Neural crest cell (in vitro differentiated cells): Measurements from ENCODE around the gene LPP. TPM values are rescaled to one million over a fixed set of nuclear protein-coding genes. Genes with fewer than 3 reads are reported as not detected.
A peak's percentile ranks its signal among the peaks of the same experiment; 100 is the strongest.

Source experiments
- DNase-seq: peaks from one replicate; pipeline ENCODE4 v3.0.0; 2021; ENCODE audit warnings: low read depth, mixed read lengths, low spot score
- H3K27ac Mint-ChIP-seq: one replicate; pipeline ENCODE4 v1.8.0; 2021; ENCODE audit warnings: mild to moderate bottlenecking, mixed read lengths; ENCODE audit not compliant: unreplicated experiment
- H3K27me3 Mint-ChIP-seq: 2 replicates; pipeline ENCODE4 v1.8.0; 2021; ENCODE audit warnings: low read depth, mild to moderate bottlenecking, mixed read lengths
- H3K36me3 Mint-ChIP-seq: 2 replicates; pipeline ENCODE4 v1.8.0; 2021; ENCODE audit warnings: low read depth, mild to moderate bottlenecking, mixed read lengths
- H3K4me1 Mint-ChIP-seq: 2 replicates; pipeline ENCODE4 v1.8.0; 2021; ENCODE audit warnings: mixed read lengths
- H3K4me3 Mint-ChIP-seq: one replicate; pipeline ENCODE4 v1.8.0; 2021; ENCODE audit warnings: mild to moderate bottlenecking, mixed read lengths
- H3K9me3 Mint-ChIP-seq: 2 replicates; pipeline ENCODE4 v1.8.0; 2021; ENCODE audit warnings: mixed read lengths
- CTCF ChIP-seq: fragments of 200-600 bp; sonication (generic); conservative IDR thresholded peaks from 2 replicates; pipeline ENCODE4 v1.5.0; 2021; ENCODE audit warnings: antibody characterized with exemption, mild to moderate bottlenecking
- total RNA-seq: library from RNA; stranded (reverse); gene quantifications from 2 replicates; pipeline ENCODE4 v1.2.1, GENCODE V29; 2021

LPP gene
- total RNA-seq, 1 donor from 2014 or later = 38.7 TPM

- no peak overlapping the region for H3K27ac Mint-ChIP-seq
- H3K4me3 Mint-ChIP-seq = no peak overlapping the region
- H3K36me3 Mint-ChIP-seq = peaks cover 9% of the 10 kb centered on the region
- no peak for TF ChIP-seq CTCF
- H3K27me3 Mint-ChIP-seq = no peaks in the 10 kb centered on the region
- peaks cover 29% of the 10 kb centered on the region for H3K4me1 Mint-ChIP-seq
- no peaks in the 10 kb centered on the region for H3K9me3 Mint-ChIP-seq
- DNase-seq = no peak
These were observed 152.6 kb downstream of the LPP start for GRCh38 chr3:188306435-188307005.

GRCh38 chr3:188309437-188310269 lies 155.7 kb downstream of the LPP start:
- no peaks in the 10 kb centered on the region for H3K27me3 Mint-ChIP-seq

GRCh38 chr3:188310270-188310710 lies 156.3 kb downstream of the LPP start:
- peak overlapping the region; percentile 37 for H3K27ac Mint-ChIP-seq
- no peak overlapping the region for H3K4me3 Mint-ChIP-seq
- H3K4me1 Mint-ChIP-seq = peaks cover 17% of the 10 kb centered on the region
- peaks cover 9% of the 10 kb centered on the region for H3K36me3 Mint-ChIP-seq
- no peak for DNase-seq
- H3K27me3 Mint-ChIP-seq = no peaks in the 10 kb centered on the region
- no peaks in the 10 kb centered on the region for H3K9me3 Mint-ChIP-seq
- no peak for TF ChIP-seq CTCF

More at GRCh38 chr3:188309437-188310269, 155.7 kb downstream of the LPP start:
- no peaks in the 10 kb centered on the region for H3K9me3 Mint-ChIP-seq
- DNase-seq = no peak
- H3K4me1 Mint-ChIP-seq = peaks cover 17% of the 10 kb centered on the region
- no peak for TF ChIP-seq CTCF
- H3K4me3 Mint-ChIP-seq = no peak overlapping the region
- peaks cover 9% of the 10 kb centered on the region for H3K36me3 Mint-ChIP-seq
- no peak overlapping the region for H3K27ac Mint-ChIP-seq

GRCh38 chr3:188315553-188315952 lies 161.6 kb downstream of the LPP start:
- H3K4me1 Mint-ChIP-seq = peaks cover 14% of the 10 kb centered on the region
- H3K27ac Mint-ChIP-seq = no peak overlapping the region
- H3K27me3 Mint-ChIP-seq = no peaks in the 10 kb centered on the region
- peaks cover 5% of the 10 kb centered on the region for H3K9me3 Mint-ChIP-seq
- H3K4me3 Mint-ChIP-seq = no peak overlapping the region
- TF ChIP-seq CTCF = no peak
- H3K36me3 Mint-ChIP-seq = peaks cover 4% of the 10 kb centered on the region
- no peak for DNase-seq

- peaks cover 14% of the 10 kb centered on the region for H3K4me1 Mint-ChIP-seq
- no peak overlapping the region for H3K27ac Mint-ChIP-seq
- no peak for TF ChIP-seq CTCF
- peaks cover 4% of the 10 kb centered on the region for H3K36me3 Mint-ChIP-seq
- no peak for DNase-seq
- no peak overlapping the region for H3K4me3 Mint-ChIP-seq
- H3K9me3 Mint-ChIP-seq = peaks cover 5% of the 10 kb centered on the region
- no peaks in the 10 kb centered on the region for H3K27me3 Mint-ChIP-seq
These were observed 162.2 kb downstream of the LPP start for GRCh38 chr3:188316021-188316722.
